ENCODE results near the gene PIAS2. TPM values are rescaled to one million over a fixed set of nuclear protein-coding genes. Genes with fewer than 3 reads are reported as not detected.
A peak's percentile ranks its signal among the peaks of the same experiment; 100 is the strongest.

The PIAS2 gene
- total RNA-seq, 1 experiment from 2014 or later, result 72.8 TPM

DNA sequence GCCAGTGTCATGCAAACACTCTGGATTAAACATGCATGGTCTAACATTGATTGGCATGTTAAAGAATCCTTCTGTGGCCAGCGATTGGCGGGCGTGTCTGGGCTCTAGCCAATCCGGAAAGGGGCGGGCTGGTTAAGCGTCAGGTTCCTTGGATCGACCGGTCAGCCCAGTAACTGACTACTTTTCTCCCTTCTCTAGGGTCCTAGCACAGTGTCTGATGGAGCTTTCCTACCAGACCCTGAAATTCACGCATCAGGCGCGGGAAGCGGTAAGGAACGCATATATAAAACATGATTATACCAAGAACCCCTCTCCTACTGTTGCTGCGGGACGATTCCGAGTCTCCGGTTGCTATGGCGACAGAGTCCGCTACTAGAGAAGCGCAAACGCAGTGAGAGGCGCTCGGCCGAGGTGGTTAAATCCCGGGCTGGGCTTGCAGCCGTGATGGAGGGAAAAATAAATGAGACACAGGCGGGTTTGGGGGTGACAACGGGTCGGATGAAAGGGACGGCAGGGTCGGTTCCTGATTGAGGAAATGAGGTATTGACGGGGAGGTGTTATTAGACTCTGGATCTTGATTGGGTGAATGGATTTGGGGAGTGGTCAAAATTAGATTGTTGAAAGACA is 29.5 kb upstream of the PIAS2 start:
- H3K9me3 ChIP-seq (ENCODE audit: low read depth, low read length, poor library complexity, severe bottlenecking), result no peaks in the 10 kb centered on the region
- H3K36me3 ChIP-seq (ENCODE audit: insufficient read depth, low read length, poor library complexity, severe bottlenecking), result no peaks in the 10 kb centered on the region
- H3K27me3 ChIP-seq (replicated peaks; ENCODE audit: insufficient read depth, low read depth, low read length, poor library complexity), result no peaks in the 10 kb centered on the region
- H3K4me1 ChIP-seq (ENCODE audit: insufficient read depth, low read length, poor library complexity, severe bottlenecking), result no peaks in the 10 kb centered on the region
- H3K4me3 ChIP-seq (ENCODE audit: low read depth, low read length, poor library complexity, severe bottlenecking), result peak overlapping the region; percentile 63
- no peak overlapping the region for H3K27ac ChIP-seq (ENCODE audit: low read depth, low read length, poor library complexity, severe bottlenecking)
- peak; percentile 94 for DNase-seq (ENCODE audit: low spot score)
- ChIA-PET CTCF (no interaction called here), POLR2A (ENCODE audit: low non-redundant PET) (no interaction called here)
- TF ChIP-seq, protein P1, sequence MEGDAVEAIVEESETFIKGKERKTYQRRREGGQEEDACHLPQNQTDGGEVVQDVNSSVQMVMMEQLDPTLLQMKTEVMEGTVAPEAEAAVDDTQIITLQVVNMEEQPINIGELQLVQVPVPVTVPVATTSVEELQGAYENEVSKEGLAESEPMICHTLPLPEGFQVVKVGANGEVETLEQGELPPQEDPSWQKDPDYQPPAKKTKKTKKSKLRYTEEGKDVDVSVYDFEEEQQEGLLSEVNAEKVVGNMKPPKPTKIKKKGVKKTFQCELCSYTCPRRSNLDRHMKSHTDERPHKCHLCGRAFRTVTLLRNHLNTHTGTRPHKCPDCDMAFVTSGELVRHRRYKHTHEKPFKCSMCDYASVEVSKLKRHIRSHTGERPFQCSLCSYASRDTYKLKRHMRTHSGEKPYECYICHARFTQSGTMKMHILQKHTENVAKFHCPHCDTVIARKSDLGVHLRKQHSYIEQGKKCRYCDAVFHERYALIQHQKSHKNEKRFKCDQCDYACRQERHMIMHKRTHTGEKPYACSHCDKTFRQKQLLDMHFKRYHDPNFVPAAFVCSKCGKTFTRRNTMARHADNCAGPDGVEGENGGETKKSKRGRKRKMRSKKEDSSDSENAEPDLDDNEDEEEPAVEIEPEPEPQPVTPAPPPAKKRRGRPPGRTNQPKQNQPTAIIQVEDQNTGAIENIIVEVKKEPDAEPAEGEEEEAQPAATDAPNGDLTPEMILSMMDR (conservative IDR thresholded peaks at IDR 0.05; ENCODE audit: low read depth, low read length), result no peak
- no peak for TF ChIP-seq EZH2 (IDR thresholded peaks at IDR 0.05; ENCODE audit: borderline replicate concordance, low read depth, low read length, poor library complexity, severe bottlenecking)
- BruUV-seq (replicated peaks), result no TSS peak
- intact Hi-C loops (cut with micrococcal nuclease; ENCODE audit: unreplicated experiment), result no loop called here

DNA sequence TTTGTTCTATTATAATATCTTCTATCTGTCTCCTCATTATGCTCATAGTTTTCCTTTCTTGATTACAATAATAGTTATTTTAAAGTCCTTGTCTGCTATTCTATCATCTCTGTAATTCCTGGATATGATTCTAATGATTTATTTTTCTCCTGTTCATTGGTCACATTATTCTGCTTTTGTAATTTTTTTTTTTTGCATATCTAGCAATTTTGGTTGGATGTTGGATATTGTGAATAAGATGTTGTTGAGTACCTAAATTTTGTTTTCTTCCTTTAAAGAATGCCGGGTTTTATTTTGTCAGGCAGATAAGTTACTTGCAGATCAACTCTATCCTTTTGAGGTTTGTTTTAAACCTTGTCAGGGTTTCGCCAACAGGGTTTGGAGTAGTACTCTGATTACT is 25.3 kb upstream of the PIAS2 start:
- CTCF ChIA-PET, result no interaction called here

DNA sequence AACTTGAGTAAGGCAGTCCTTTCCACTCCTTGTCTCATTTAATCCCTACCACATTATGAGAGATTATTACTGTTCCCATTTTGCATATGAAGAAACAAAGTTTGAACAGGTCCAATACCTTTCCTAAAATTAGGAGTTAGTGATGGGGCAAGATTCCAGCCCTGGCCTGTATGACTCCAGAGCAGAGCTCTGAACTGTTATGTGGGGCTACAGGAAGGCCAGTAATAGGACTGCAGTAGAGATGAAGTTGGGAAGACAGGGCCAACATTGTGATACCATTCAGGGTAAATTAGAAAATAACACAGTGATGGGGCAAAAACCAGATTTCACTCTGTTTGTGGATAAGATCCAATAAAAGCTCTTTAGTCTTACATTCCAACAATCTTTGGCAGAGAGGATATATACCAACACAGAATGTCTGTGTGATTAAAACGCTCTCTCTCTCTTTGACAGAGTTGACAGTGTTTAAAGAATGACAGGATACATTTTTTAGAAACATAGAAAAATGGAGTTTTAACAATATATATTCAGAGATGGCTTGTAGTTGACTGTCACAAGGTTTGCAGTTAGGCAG is 22.8 kb upstream of the PIAS2 start:
- H3K4me1 ChIP-seq (ENCODE audit: insufficient read depth, low read length, poor library complexity, severe bottlenecking), result peaks cover 6% of the 10 kb centered on the region
- no peak for TF ChIP-seq EZH2 (IDR thresholded peaks at IDR 0.05; ENCODE audit: borderline replicate concordance, low read depth, low read length, poor library complexity, severe bottlenecking)
- TF ChIP-seq, protein P1 (conservative IDR thresholded peaks at IDR 0.05; ENCODE audit: low read depth, low read length), result no peak
- no peak overlapping the region for H3K27ac ChIP-seq (ENCODE audit: low read depth, low read length, poor library complexity, severe bottlenecking)
- no peak for DNase-seq (ENCODE audit: low spot score)
- ChIA-PET POLR2A (ENCODE audit: low non-redundant PET) (no interaction called here), CTCF (no interaction called here)
- no peaks in the 10 kb centered on the region for H3K9me3 ChIP-seq (ENCODE audit: low read depth, low read length, poor library complexity, severe bottlenecking)
- no peaks in the 10 kb centered on the region for H3K27me3 ChIP-seq (replicated peaks; ENCODE audit: insufficient read depth, low read depth, low read length, poor library complexity)
- intact Hi-C loops (cut with micrococcal nuclease; ENCODE audit: unreplicated experiment), result no loop called here
- BruUV-seq (replicated peaks), result no TSS peak
- no peak overlapping the region for H3K4me3 ChIP-seq (ENCODE audit: low read depth, low read length, poor library complexity, severe bottlenecking)
- no peaks in the 10 kb centered on the region for H3K36me3 ChIP-seq (ENCODE audit: insufficient read depth, low read length, poor library complexity, severe bottlenecking)

More for the DNA sequence above, 25.3 kb upstream of the PIAS2 start:
- Histone ChIP-seq H3K36me3 (ENCODE audit: insufficient read depth, low read length, poor library complexity, severe bottlenecking) (no peaks in the 10 kb centered on the region), H3K4me1 (ENCODE audit: insufficient read depth, low read length, poor library complexity, severe bottlenecking) (peaks cover 6% of the 10 kb centered on the region), H3K4me3 (ENCODE audit: low read depth, low read length, poor library complexity, severe bottlenecking) (no peak overlapping the region), H3K27me3 (replicated peaks; ENCODE audit: insufficient read depth, low read depth, low read length, poor library complexity) (no peaks in the 10 kb centered on the region), H3K9me3 (ENCODE audit: low read depth, low read length, poor library complexity, severe bottlenecking) (no peaks in the 10 kb centered on the region), H3K27ac (ENCODE audit: low read depth, low read length, poor library complexity, severe bottlenecking) (no peak overlapping the region)
- POLR2A ChIA-PET (ENCODE audit: low non-redundant PET), result no interaction called here
- BruUV-seq (replicated peaks), result no TSS peak
- intact Hi-C loops (cut with micrococcal nuclease; ENCODE audit: unreplicated experiment), result no loop called here
- TF ChIP-seq, protein P1 (conservative IDR thresholded peaks at IDR 0.05; ENCODE audit: low read depth, low read length), result no peak
- TF ChIP-seq EZH2 (IDR thresholded peaks at IDR 0.05; ENCODE audit: borderline replicate concordance, low read depth, low read length, poor library complexity, severe bottlenecking), result no peak
- DNase-seq (ENCODE audit: low spot score), result no peak
